ENCODE results near the gene GBE1.
"Not testable (repeated sequence)": the region's sequence is repeated elsewhere in the genome, so short reads cannot be mapped to it uniquely, and the experiment has no call there.

The GBE1 gene

DNA sequence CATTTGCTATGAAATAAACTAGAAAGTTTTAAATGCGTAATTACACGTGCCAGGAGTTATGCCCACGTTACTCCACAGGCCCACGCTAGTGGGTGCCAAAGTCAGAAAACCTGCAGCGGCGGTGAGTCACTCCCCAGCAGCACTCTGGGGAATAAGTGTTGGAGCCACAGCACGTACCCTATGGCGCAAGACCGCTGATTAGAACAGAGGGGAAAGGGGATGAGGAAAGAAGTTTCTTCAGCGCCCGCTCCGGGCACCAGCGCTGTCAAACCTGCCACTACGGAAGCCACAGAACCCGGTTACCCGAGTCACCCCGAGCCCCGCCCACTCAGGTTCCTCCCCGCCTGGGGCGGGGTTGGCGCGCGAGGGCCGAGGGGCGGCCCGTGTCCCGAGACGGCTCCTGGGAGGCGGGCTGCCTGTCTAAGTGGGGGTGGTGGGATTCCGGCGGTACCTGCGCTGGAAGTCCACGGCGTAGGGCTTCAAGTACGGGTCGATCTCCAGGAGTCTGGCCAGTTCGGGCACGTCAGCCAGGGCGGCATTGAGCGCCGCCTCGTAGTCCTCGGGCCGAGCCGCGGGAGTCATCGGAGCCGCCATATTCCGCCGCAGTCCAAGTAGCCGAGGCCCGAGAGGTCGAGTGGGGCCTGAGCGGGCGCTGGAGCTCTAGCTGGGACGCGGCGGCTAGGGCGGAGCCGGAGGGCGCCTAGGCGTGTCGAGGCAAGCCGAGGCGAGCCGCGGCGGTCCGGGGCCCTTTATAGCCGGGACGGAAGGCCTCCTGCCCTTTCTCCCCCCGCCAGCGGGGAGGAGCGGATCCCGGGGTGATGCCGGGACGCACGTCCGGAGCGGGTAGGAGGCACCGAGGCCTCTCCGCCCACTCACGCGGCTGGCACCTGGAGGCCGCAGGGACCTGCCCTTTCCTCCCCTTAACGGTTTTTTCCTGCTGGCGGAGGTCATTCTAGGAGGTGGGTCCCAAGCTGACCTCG lies at the start of gene GBE1:
Gene GBE1 (minus strand): TSS at position 722 of the 980 bp plus-strand sequence. CDS start 128 bp downstream, at position 594.
- DNase-seq (ENCODE audit: low spot score) = peak; percentile 85

DNA sequence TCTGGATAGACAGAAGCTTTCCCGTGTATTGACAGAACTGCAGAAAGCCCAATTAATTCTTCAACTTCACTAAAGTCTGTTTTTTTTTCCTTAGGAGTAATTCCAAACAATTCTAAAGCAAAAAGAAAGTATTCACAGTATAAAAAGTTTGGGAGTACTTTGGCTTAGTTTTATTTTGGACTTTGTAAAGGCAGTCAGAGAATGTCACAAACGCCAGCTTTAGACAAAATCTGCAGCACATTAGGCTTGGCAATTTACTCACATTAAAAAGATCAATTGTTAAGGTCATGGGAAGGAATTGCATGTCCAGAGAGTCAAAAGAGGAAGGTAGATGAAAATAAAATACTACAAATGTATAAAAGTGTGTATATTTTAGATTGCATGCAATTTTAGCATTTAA lies 47.5 kb upstream of the GBE1 start:
- no peak for DNase-seq (ENCODE audit: low spot score)

- DNase-seq (ENCODE audit: low spot score) = no peak
These were observed 38.0 kb upstream of the GBE1 start for GRCh38 chr3:81799403-81799802.

DNA sequence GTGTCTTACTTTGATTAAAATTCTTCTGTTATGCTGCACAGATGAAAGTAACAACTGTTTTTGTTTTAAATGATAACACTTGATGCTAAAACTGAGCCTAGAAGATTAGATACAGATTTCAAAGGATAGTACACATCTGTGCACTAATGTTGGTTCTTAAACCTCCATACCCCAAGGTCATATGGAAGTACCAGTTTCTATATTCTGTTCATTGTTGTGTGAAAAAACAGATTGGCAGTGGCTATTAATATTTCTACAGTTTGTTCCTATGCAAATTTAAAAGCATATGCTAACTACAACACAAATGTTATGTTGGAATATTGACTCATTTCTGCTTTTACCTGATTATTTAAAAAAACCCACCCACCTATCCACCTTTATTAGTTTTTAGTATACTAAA lies 32.0 kb upstream of the GBE1 start:
- DNase-seq (ENCODE audit: low spot score) = no peak

- no peak for DNase-seq (ENCODE audit: low spot score)
These were observed 28.7 kb upstream of the GBE1 start for GRCh38 chr3:81790117-81790516.

DNA sequence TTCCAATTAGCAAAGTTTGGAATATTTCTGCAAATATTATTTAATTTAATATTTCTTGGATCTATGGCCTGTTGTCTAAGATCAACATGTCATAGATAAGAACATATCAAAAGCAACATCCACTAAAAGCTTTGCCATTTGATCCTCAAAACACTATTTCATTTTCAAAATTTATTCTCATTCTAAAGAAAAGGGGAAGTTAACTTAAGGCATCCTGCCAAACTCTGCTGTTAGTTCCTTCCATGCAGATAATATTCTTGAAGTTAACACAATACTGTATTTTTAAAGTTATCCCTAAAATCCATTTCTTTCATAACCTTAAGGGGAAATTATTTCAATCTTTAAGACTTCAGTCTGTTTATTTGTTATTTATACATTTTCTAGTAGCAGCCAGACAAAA lies 28.2 kb upstream of the GBE1 start:
- DNase-seq (ENCODE audit: low spot score) = no peak

GRCh38 chr3:81788610-81789009 lies 27.2 kb upstream of the GBE1 start:
- DNase-seq (ENCODE audit: low spot score) = no peak

DNA sequence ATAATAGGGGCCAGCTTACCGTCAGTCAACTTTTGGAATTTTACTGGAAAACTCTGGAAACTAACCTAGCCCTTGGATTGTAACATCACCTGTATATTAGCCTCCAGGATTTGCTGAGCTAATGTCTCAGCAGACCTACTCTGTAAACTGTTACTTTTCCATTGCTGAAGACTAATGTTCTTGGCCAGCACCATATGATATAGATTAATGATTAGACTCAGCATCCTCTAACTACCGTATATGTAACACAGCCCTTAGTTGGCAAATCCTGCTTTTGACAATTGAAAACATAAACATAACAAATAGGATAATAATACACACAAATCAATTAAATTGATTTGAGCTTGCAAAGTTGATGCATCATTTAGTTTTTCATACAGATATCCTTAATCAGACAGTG lies 26.6 kb upstream of the GBE1 start:
- DNase-seq (ENCODE audit: low spot score) = no peak

GRCh38 chr3:81782585-81782984 lies 21.1 kb upstream of the GBE1 start:
- DNase-seq (ENCODE audit: low spot score) = no peak

DNA sequence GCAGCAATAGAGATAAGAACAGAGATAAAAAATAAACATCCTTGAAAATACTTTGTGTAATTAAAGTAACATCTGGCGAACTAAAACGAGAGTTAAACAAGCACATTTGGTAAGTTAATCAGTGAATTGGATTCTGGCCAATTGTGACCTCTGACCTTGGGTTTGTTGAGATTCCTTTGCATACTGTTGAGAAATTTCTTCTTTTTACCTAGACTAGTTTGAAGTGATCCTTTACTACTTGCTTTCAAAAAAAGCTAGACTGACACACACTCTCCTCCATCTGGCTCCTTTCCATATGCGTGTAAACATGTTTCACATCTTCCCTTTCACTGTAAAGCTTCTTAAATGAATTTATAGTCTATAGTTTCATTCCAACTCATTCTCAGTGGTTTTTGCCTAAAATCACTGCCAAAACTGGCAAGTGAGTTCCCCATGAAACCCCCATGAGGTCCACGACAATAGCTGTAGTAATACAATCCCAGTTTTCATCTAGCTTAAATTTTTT lies 17.3 kb upstream of the GBE1 start:
- no peak for DNase-seq (ENCODE audit: low spot score)

DNA sequence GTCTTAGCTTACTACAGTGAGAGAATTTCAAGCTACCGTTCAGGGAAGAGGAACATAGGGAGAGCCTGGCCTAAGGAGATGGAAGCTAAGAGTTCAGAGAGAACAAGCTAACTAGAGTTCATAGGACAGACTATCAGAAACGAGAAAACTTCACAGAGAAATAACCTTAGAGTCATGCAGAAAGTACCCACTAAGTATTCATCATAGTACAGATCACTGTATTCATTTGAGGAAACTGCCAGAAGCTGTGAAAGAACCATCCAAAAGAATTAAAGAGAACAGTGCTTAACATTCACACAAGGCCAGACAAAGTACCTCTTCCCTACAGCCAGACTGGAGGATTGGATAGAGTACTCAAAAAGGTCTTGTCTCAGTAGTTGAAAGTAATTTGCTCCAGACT lies 15.2 kb upstream of the GBE1 start:
- DNase-seq (ENCODE audit: low spot score) = no peak

GRCh38 chr3:81770710-81771109 lies 9.3 kb upstream of the GBE1 start:
- DNase-seq (ENCODE audit: low spot score) = no peak

DNA sequence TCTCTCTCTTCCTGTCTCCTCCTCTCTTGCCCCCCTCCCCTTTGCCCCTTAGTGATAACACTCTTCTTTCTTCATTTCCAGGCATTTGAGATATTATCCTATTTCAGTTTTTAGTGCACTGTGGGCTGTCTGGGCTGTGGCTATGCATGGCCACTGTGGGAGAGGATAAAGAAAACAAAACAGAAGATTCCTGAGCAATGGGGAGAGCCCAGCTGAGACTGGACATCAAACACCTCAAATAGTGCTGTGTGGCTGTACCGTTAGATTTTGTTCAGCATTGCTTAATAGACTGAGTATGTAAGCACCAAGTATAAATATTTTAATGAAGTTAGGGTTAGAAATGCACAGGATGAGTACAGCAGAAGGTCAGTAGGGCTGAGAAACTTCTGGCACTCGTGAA lies 7.9 kb upstream of the GBE1 start:
- no peak for DNase-seq (ENCODE audit: low spot score)

DNA sequence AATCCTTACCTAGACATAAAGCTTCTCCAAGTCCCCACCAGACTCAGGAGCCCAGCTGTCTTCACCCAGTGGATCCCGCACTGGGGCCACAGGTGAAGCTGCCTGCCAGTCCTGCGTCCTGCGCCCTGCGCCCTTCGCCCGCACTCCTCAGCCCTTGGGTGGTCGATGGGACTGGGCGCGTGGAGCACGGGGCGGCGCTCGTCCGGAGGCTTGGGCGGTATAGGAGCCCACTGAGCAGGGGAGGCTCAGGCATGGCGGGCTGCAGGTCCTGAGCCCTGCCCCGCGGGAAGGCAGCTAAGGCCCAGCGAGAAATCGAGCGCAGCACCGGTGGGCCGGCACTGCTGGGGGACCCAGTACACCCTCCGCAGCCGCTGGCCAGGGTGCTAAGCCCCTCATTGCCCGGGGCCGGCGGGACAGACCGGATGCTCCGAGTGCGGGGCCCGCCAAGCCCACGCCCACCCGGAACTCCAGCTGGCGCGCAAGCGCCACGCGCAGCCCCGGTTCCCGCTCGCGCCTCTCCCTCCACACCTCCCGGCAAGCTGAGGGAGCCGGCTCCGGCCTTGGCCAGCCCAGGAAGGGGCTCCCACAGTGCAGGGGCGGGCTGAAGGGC lies 5.9 kb upstream of the GBE1 start:
- not testable (repeated sequence) for DNase-seq (ENCODE audit: low spot score)

DNA sequence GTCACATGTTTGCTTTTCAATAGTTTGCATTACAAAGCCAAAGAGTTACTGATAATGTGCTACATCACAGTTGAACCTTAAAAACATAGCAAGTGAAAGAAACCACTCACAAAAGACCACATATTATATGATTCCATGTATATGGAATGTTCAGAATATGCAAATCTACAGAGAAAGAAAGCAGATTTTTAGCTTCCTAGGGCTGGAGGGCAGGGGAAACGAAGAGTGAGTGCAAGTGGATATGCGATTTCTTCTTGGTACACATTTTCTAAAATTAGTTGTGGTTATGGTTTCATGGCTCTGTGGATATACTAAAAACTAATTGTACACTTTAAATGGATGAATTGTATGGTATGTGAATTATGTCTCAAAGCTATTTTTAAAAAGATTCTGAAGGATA lies 4.0 kb upstream of the GBE1 start:
- DNase-seq (ENCODE audit: low spot score) = no peak

- DNase-seq (ENCODE audit: low spot score) = no peak
These were observed 3.2 kb upstream of the GBE1 start for GRCh38 chr3:81764665-81765064.

DNA sequence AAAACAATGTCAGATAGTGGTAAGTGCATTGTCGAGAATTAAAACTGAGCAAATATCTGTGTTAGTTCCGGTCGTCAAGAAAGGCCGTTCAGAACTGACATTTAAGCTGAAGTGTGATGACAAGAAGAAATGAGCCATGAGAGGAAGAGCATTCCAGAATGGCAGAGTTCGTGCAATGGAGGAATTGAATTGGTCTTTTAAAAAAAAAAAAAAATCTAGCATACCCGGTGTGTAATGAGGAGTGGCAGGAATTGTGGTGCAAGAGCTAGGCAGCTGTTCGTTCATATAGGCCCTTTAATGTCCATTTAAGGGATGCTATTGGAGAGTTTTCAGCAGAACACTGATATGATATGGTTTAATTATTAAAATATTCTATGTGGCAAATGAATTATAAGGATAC lies 2.6 kb upstream of the GBE1 start:
- DNase-seq (ENCODE audit: low spot score) = no peak

- DNase-seq (ENCODE audit: low spot score) = no peak
These were observed 1.6 kb upstream of the GBE1 start for GRCh38 chr3:81763001-81763400.

GRCh38 chr3:81761904-81762580 lies 597 bp upstream of the GBE1 start:
- DNase-seq (ENCODE audit: low spot score) = no peak

DNA sequence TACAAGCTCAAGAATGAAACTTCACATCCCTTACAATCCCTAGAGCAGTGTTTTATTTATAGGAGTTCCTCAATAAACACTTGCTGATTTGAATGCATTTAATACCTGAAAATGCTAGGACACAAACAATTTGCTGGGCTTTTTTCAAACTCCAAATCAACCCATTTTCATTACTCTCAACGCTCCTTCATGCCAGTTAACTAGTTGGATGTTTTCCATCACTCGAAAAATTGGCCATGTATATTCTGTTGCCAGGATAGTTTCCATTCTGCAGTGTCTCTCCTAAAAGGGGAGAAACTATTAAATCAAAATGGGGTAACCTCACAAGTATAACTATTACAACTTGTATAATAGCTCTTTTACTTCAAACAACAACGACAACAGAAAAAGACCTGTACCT lies 1.2 kb downstream of the GBE1 start:
- no peak for DNase-seq (ENCODE audit: low spot score)

- DNase-seq (ENCODE audit: low spot score) = not testable (repeated sequence)
These were observed 2.7 kb downstream of the GBE1 start for GRCh38 chr3:81758771-81759170.

GRCh38 chr3:81758275-81758674 lies 3.2 kb downstream of the GBE1 start:
- DNase-seq (ENCODE audit: low spot score) = no peak

Measured in hematopoietic multipotent progenitor cell treated with erythropoietin and hydrocortisone succinate and interleukin-3 and kit ligand, for 15 days (in vitro differentiated cells).